ENCODE data around the gene ETV7. TPM values are rescaled to one million over a fixed set of nuclear protein-coding genes. Genes with fewer than 3 reads are reported as not detected.

ETV7 gene
- polyA plus RNA-seq, 3 donors, result 0.10 to 2.2 (median 1.5) TPM

DNA sequence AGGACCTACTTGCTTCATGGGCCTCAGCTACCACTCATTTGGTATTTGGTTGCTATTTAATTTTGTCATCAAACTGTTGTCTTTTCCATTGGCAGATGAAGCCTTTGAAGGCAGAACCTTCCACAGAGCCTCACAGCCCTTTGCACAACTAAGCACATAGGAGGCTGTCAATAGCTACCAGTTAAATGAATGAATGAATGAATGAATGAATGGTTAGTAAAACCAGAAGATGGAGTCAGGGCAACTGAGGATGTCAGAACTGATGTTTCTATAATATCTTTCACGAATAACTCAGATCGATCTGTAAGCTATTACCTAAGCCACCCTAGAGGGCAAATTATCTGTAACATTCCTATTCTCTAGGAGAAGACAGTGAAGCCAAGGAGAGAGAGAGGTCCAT is 69.8 kb downstream of the ETV7 start:
- no CpG with 5 or more reads among the region's 2 CpGs for WGBS (ENCODE audit: insufficient coverage)

More for the DNA sequence above, 69.8 kb downstream of the ETV7 start:
- Mint-ChIP-seq H3K27ac (peak overlapping the region in 1 of 7 donors; percentile 37), H3K4me1 (peaks cover 10% of the 10 kb centered on the region), H3K4me3 (no peak overlapping the region), H3K9me3 (no peaks in the 10 kb centered on the region), H3K27me3 (ENCODE audit: low read depth in 3 of 3) (peaks cover 0 to 2% (median 0%) of the 10 kb centered on the region in 3 donors), H3K36me3 (peaks cover 0 to 2% of the 10 kb centered on the region in 2 donors)
- Histone ChIP-seq H3K9ac (ENCODE audit: insufficient read depth, low read length, poor library complexity, severe bottlenecking) (no peak overlapping the region), H3K4me2 (replicated peaks; ENCODE audit: extremely low read depth, low read length, poor library complexity, severe bottlenecking) (no peak overlapping the region), H3K27ac (ENCODE audit: low read depth in 1 of 2, low read length in 2 of 2) (no peak overlapping the region), H3K27me3 (ENCODE audit: control insufficient read depth in 2 of 2, insufficient read depth in 2 of 2, low read length in 2 of 2) (no peaks in the 10 kb centered on the region), H3K4me3 (replicated peaks in 1 of 3; ENCODE audit: low read depth in 2 of 3, low read length in 3 of 3) (no peak overlapping the region), H3K9me3 (replicated peaks in 1 of 2; ENCODE audit: control insufficient read depth in 1 of 2, insufficient read depth in 1 of 2, low read length in 2 of 2) (no peaks in the 10 kb centered on the region), H3K4me1 (ENCODE audit: control insufficient read depth in 1 of 2, insufficient read depth in 2 of 2, low read length in 2 of 2) (peaks cover 8 to 10% of the 10 kb centered on the region in 2 donors), H3K79me2 (ENCODE audit: insufficient read depth, low read length) (no peaks in the 10 kb centered on the region), H4K20me1 (ENCODE audit: insufficient read depth, low read length) (no peaks in the 10 kb centered on the region), H3K36me3 (replicated peaks in 1 of 2; ENCODE audit: control insufficient read depth in 1 of 2, insufficient read depth in 2 of 2, low read length in 2 of 2) (no peaks in the 10 kb centered on the region), H2AFZ (ENCODE audit: insufficient read depth, low read depth, low read length, poor library complexity, severe bottlenecking) (no peak overlapping the region)
- no peak for DNase-seq
- TF ChIP-seq, protein P1, sequence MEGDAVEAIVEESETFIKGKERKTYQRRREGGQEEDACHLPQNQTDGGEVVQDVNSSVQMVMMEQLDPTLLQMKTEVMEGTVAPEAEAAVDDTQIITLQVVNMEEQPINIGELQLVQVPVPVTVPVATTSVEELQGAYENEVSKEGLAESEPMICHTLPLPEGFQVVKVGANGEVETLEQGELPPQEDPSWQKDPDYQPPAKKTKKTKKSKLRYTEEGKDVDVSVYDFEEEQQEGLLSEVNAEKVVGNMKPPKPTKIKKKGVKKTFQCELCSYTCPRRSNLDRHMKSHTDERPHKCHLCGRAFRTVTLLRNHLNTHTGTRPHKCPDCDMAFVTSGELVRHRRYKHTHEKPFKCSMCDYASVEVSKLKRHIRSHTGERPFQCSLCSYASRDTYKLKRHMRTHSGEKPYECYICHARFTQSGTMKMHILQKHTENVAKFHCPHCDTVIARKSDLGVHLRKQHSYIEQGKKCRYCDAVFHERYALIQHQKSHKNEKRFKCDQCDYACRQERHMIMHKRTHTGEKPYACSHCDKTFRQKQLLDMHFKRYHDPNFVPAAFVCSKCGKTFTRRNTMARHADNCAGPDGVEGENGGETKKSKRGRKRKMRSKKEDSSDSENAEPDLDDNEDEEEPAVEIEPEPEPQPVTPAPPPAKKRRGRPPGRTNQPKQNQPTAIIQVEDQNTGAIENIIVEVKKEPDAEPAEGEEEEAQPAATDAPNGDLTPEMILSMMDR (IDR thresholded peaks at IDR 0.05), result no peak
- intact Hi-C loops (cut with micrococcal nuclease), result no loop called here

Other genes with a start within 250 kb of the ETV7 start
- 1 to 10 TPM; 1.1 to 9.2 (median 1.3) TPM for gene BRPF3, start 190.9 kb downstream of the ETV7 start, polyA plus RNA-seq
- gene PNPLA1, start 117.6 kb downstream of the ETV7 start, polyA plus RNA-seq, result 1 to 10 TPM; 3.5 to 3.9 (median 3.8) TPM
- not detected for gene BNIP5, start 50.8 kb downstream of the ETV7 start, polyA plus RNA-seq
- under 1 TPM; 0.13 to 0.31 (median 0.24) TPM for gene PXT1, start 55.2 kb upstream of the ETV7 start, polyA plus RNA-seq
- 10 to 100 TPM; 23.7 to 79.7 (median 73.9) TPM for gene KCTD20, start 55.3 kb upstream of the ETV7 start, polyA plus RNA-seq
- 10 to 100 TPM; 57.1 to 95.7 (median 58.4) TPM for gene STK38, start 159.8 kb upstream of the ETV7 start, polyA plus RNA-seq
- 100 to 1,000 TPM; 293 to 341 (median 297) TPM for gene SRSF3, start 206.7 kb upstream of the ETV7 start, polyA plus RNA-seq

Data from CD14-positive monocyte (primary cell).